OCI-LY1 (cell line): ENCODE measurements around the gene GRHPR.
"Not testable (repeated sequence)": the region's sequence is repeated elsewhere in the genome, so short reads cannot be mapped to it uniquely, and the experiment has no call there.

Experiments used
- CTCF ChIP-seq: fragments of 200-600 bp; sonication (generic), shearing (Covaris generic); IDR thresholded peaks from 2 replicates; pipeline ENCODE4 v1.5.1; 2017; ENCODE audit warnings: mild to moderate bottlenecking, antibody characterized with exemption, low read length, moderate library complexity, mixed read lengths
- EZH2 ChIP-seq: fragments of 200-600 bp; sonication (generic), shearing (Covaris generic); IDR thresholded peaks from 2 replicates; pipeline ENCODE4 v1.8.0; 2017; ENCODE audit warnings: borderline replicate concordance, mixed run types, mild to moderate bottlenecking, antibody characterized with exemption, low read length, moderate library complexity, mixed read lengths

- not testable (repeated sequence) for TF ChIP-seq CTCF, EZH2
Measured at GRCh38 chr9:37397948-37398347, 24.5 kb upstream of the GRHPR start.
